HT-29 (cell line): Measurements from ENCODE around the gene FAM170B. TPM values are rescaled to one million over a fixed set of nuclear protein-coding genes. Genes with fewer than 3 reads are reported as not detected.

ENCODE experiments used
- DNase-seq: peaks from one replicate; pipeline ENCODE4 v3.0.0-alpha.2; 2015; ENCODE audit warnings: low spot score
- total RNA-seq: library from RNA; depleted of rRNA; stranded (reverse); fragments of >200 nt; shearing (Covaris generic); gene quantifications from 2 replicates; pipeline ENCODE4 v1.2.3, GENCODE V29; 2014

FAM170B gene
- total RNA-seq, 1 experiment from 2014 or later, result not detected

DNA sequence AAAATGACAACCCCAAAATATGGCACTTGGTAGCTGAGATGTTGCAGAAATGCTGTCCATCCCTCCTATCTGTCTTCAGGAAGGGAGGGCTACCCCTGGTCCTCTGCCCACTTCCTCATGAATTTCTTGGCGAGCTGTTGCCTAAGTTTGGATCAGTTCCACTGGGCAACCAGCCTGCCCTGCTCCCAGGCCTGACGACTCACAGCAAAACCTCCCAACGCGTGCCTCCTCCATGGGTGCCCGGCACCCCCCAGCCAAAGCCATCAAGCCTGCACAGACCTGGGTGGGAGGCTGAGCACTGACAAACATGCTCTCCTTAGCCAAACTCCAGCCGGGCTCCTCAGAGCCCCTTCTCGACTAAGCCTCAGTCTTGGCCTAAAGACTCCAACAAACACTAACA is 27.4 kb downstream of the FAM170B start:
- no peak for DNase-seq

DNA sequence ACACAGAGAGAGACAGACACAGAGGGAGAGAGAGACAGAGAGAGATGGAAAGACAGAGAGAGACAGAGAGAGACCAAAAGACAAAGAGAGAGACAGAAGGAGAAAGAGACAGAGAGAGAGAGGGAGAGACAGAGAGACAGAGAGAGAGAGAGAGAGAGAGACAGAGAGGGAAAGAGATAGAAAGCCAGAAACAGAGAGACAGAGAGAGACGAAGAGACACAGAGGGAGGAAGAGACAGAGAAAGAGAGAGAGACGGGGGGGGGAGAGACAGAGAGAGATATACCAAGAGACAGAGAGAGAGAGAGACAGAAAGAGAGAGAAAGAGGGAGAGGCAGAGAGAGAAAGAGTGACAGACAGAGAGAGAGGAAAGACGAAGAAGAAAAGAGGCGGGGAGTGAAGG is 28.7 kb downstream of the FAM170B start:
- DNase-seq, result no peak

DNA sequence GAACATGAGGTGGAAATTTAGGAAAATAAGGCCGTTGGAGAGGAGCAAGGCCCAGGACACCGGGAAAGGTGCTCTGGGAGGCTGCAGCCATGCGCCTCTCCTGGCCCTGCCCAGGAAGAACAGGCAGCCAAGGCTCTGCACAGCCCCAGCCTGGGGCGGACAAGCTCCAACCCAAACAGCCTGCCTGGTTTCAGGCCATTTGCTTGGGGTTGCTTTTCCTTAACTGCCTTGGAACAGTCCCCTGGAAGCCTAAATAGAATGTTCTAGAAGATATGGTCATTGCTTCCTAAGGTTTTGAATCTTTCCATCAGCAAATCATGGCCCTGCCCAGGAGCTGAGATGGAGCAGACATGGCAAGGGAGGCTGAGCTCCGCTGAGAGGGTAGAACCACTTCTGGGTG is 29.5 kb downstream of the FAM170B start:
- no peak for DNase-seq

- DNase-seq, result no peak
These were observed 30.1 kb downstream of the FAM170B start for GRCh38 chr10:49103761-49104160.

DNA sequence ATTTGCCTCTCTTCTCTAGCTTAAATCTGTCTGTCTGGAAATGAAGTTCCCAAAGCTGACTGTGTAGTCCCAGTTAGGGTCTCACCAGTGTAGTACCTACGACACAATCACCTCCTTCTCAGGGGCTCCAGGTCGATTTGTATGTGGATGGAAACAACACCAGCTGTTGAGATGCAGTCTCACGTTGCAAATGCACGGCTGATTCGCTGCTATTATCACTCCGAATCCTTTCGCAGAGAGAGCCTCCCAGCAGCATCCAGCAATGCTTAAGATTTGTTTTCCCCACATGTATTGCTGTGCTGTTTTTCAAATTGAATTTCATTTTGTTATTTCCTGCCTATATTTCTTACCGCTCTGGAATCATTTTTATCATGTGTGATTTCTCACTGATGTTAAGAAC is 34.8 kb downstream of the FAM170B start:
- DNase-seq, result no peak

GRCh38 chr10:49096890-49097445 is 36.9 kb downstream of the FAM170B start:
- DNase-seq, result no peak

- DNase-seq, result no peak
These were observed 39.2 kb downstream of the FAM170B start for GRCh38 chr10:49094646-49095045.

DNA sequence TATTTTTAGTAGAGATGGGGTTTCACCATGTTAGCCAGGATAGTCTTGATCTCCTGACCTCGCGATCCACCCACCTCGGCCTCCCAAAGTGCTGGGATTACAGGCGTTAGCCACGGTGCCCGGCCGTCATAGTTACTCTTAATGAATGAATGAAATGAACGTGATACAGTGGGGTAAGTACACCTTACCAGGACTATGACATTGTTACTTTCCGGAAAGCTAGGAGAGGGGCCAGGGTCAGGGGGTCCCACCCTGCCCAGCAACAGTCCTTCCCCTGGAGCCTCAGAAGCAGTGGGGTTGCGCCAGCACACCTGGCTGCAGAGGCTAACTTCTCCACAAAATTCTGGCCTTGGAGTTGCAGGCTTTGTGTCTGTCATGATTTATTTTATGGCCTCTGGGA is 39.9 kb downstream of the FAM170B start:
- DNase-seq, result no peak

DNA sequence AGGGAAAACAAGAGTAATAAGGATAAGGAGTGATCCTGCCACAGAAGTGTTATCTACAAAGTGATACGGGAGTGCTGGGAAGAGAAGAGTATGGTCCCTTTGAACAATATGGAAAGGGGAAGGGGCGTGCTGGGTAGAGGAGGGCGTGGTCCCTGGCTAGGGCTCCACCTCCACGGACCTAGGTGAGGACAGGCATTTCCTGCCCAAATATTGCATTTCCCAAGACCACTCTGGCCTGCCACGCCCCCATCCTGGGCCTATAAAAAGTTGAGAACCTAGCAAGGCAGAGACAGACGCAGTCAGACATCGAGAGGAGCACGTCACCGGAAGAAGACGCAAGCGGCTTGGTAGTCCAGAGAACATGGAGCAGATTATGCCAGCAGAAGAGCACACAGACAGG is 41.3 kb downstream of the FAM170B start:
- DNase-seq, result no peak

GRCh38 chr10:49091450-49092210 is 42.2 kb downstream of the FAM170B start:
- DNase-seq, result no peak

- no peak for DNase-seq
These were observed 43.0 kb downstream of the FAM170B start for GRCh38 chr10:49090696-49091380.

DNA sequence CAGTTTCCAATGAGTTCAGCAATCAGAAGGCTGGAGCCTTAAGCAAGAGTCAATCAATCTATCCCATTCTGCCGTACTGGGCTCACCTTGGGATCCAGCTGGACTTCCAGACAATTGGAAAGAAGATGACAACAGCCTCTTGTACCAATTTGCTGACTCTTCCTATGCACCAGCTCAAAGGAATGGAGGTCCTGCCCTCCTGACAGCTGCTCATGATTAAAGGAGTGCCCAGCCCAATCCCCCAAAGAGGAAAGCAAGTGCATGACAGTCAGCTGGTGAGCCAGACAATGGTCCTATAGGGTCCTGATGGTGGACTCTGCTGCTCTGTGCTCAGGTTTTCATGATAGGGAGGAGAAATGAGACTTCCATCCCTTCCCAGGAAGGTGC is 43.6 kb downstream of the FAM170B start:
- no peak for DNase-seq

- no peak for DNase-seq
These were observed 44.1 kb downstream of the FAM170B start for GRCh38 chr10:49089557-49090188.

DNA sequence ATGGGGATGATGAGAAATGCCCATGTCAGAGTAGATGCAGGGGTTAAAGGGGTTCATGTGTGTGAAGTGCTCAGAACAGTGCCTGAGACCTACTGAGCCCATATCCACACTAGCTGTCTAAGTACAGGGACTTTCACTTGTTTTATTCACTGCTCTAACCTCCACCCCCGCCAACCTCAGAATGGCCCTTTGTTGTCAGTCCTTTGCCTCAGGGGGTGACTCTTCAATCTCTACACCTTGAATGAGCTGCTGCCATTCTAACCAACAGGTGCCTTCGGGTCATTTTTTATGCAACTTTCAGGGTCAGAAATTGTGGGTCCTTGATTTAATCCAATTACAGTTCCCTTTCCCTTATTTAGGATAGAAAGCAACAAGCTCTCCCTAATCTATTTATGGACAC is 44.7 kb downstream of the FAM170B start:
- no peak for DNase-seq

DNA sequence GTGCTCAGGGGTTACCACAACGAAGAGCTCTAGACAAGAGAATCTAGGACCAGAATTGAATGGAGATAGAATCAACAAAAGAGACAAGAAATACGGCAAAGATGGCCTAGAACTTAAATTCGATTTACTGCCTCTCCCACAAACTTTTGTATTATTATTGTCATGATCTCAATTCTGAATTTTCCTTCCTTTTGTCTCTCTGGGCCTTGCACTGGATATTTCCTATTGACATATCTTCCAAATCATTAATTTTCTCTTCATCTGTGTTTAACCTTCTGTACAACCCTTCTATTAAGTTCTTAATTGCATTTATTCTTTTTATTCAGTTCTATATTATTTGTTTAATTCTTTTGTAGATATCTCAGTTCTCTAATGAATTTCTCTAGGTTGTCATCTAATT is 46.9 kb downstream of the FAM170B start:
- DNase-seq, result no peak

- DNase-seq, result no peak
These were observed 50.6 kb downstream of the FAM170B start for GRCh38 chr10:49083261-49083660.

DNA sequence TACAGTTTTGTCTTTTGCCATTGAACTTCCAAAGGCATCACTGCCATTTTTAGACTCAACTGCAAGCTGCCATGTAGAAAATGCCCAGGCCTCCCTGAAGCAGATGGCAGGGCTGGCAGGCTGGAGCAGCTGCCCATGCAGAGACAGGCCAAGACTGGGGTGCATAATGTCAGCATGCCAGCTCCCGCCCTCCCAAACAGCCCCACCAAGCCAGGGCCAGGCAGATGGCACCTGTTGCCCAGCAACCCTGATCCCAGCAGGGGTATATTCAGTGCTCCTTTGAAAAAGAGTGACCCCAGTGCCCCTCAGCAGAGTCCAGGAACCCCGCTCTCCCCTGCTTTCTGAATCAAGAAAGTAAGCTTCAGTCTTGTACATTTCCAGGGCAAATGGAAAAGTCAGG is 51.1 kb downstream of the FAM170B start:
- DNase-seq, result no peak

DNA sequence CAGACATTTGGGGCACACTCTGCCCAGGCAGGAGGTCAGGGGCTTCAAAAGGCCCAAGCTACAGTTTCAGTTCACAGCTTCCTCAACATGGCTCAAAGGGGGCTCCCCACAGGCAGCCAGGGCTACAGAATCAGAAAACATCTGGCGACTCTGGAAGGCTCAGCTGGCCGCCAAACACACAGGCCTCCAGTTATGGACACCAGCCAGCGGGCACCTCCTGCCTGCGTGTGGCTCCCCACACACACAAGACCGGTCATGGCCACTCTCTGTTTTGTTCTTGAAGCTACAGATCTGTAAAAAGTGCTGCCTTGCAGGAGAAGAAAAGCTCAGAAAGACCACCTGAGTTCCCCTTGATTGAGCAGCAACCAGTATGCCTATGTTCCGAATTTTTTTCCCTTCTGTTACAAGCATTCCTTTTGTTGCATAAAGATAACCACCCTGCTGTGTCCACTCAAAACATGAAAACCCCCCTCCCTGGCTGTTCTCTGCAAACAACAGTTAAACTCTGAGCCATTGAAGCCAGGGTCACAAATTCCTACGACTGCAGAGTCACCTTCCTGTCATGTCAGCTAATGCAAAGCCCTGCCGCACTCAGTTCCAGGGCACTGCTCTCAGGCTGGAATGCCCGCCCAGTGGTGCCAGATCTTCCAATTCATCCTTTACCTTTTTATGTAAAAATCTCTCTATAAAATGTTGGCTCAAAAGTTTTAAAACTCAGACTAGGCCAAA is 52.1 kb downstream of the FAM170B start:
- no peak for DNase-seq
